VCaP (cell line): ENCODE results near the gene GPR142.
"Not testable (repeated sequence)": the region's sequence is repeated elsewhere in the genome, so short reads cannot be mapped to it uniquely, and the experiment has no call there.

ENCODE experiments used
- H3K27ac ChIP-seq: fragments of 450-650 bp; 2 replicates; pipeline ENCODE4 v1.5.1; 2017
- TF ChIP-seq, protein P1 (sequence below): fragments of 450-650 bp; conservative IDR thresholded peaks from 2 replicates; pipeline ENCODE4 v1.5.1; 2017; ENCODE audit warnings: mild to moderate bottlenecking, moderate library complexity

GPR142 gene

GRCh38 chr17:74394977-74395376 is 27.7 kb downstream of the GPR142 start:
- H3K27ac ChIP-seq, result no peak overlapping the region
- TF ChIP-seq, protein P1, sequence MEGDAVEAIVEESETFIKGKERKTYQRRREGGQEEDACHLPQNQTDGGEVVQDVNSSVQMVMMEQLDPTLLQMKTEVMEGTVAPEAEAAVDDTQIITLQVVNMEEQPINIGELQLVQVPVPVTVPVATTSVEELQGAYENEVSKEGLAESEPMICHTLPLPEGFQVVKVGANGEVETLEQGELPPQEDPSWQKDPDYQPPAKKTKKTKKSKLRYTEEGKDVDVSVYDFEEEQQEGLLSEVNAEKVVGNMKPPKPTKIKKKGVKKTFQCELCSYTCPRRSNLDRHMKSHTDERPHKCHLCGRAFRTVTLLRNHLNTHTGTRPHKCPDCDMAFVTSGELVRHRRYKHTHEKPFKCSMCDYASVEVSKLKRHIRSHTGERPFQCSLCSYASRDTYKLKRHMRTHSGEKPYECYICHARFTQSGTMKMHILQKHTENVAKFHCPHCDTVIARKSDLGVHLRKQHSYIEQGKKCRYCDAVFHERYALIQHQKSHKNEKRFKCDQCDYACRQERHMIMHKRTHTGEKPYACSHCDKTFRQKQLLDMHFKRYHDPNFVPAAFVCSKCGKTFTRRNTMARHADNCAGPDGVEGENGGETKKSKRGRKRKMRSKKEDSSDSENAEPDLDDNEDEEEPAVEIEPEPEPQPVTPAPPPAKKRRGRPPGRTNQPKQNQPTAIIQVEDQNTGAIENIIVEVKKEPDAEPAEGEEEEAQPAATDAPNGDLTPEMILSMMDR, result no peak

GRCh38 chr17:74396567-74396966 is 29.3 kb downstream of the GPR142 start:
- TF ChIP-seq, protein P1, result no peak
- H3K27ac ChIP-seq, result no peak overlapping the region

DNA sequence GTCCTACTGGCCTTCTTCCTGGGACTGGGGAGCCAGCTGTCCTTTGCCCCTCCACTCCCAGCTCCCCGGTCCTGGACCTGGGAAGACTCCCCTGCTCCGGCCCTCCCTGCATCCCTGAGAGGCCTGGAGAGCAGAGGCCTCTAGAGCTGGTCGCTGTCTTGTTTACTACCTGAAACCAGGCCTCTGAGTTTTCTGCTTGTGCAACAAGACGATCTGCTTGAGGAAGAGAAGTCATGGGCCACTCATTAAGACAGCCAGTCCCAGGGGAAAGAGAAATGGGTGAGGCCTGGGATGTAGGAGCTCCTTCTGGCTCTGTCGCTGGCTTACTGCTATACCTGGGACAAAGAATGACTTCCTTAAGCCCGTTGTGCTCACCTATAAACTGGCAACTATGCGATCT is 34.7 kb downstream of the GPR142 start:
- TF ChIP-seq, protein P1, result no peak

GRCh38 chr17:74403512-74404137 is 36.3 kb downstream of the GPR142 start:
- H3K27ac ChIP-seq, result no peak overlapping the region
- TF ChIP-seq, protein P1, result no peak

More for the DNA sequence above, 34.7 kb downstream of the GPR142 start:
- H3K27ac ChIP-seq, result no peak overlapping the region

DNA sequence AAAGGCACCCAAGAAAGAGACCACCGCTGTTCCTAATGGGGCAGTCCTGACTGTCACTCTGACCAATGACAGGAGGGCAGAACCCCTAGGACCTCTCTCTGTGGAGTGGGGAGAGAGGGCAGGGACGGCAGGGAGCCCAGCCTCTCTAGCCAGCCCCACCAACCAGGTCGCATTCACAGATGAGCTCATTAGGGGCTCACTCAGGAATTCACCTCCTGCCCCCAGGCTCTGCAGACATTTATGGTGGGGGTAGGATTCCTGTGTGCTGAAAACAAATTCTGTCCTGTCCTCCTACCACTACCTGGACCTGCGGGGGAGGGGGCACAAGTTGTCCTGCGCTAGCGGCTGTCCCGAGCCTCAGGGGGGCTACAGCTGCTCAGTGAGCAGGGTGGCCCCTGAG is 36.9 kb downstream of the GPR142 start:
- no peak overlapping the region for H3K27ac ChIP-seq
- TF ChIP-seq, protein P1, result no peak

DNA sequence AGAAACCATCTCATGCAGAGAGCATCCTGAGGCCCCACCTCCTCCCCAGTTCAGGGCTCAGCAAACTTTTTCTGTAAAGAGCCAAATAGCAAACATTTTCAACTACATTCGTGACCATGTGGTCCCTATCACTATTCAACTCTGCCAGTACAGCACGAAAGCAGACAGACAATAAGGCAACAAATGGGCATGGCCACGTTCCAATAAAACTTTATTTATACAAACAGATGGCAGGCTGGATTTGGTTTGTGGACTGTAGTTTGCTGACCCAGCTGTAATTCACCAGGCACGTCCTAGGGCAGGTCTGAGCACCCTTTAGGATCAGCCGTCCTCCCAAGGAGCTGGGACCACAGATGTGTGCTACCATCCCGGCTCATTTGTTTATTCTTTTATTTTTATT is 37.5 kb downstream of the GPR142 start:
- TF ChIP-seq, protein P1, result no peak
- H3K27ac ChIP-seq, result no peak overlapping the region

- not testable (repeated sequence) for H3K27ac ChIP-seq
These were observed 38.0 kb downstream of the GPR142 start for GRCh38 chr17:74405311-74405710.

DNA sequence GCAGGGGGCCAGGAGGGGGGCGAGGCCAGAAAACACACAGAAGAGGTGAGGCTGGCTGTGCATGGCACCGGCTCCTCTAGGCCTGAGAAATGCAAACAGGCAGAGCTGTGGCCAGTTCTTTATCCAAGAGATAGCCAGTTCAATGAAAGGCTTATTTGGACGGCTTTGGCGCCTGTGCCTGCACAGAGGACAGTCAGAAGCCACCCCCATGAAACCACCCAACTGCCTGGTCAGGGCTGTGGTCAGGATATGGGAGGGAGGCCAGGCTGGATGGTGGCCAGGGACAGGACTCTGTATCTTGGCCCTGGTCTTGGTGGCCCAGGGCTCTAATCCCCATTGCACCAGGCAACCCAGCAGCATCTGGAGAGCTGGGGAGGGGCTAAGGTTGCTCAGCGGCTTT is 40.1 kb downstream of the GPR142 start:
- no peak overlapping the region for H3K27ac ChIP-seq
- TF ChIP-seq, protein P1, result no peak
